Epidermal melanocyte (primary cell): ENCODE measurements around the gene IRAK1.

Source experiments
- DNase-seq: peaks from one replicate; pipeline ENCODE4 v3.0.0; 2011; ENCODE audit warnings: low spot score; ENCODE audit not compliant: insufficient read length

The IRAK1 gene

DNA sequence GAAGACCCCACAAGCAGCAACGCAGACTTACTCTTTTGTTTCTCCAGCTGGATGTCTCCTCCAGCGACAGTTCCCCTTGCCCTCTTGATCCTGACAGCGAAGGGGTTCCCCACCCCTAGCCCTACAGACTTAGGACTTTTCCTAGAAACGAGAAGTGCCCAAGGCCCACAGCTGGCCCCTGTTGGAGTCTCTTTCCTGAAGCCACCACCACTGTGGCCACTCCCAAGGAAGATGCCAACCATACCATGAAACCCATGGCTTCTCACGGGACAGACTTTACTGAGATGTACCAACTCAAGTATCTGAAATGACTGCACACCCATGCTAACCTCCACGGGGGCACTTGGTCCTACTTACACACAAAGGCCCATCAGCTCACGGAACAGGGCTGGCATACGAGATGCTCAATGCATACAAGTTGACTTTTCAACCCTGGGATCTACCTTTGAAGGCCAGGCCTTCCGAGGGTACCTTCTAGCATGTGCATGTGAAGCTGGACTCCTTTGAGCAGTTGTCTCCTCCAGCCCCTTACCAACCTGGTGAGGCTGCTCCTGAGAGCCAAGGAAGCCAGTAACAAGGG lies 924 bp upstream of the IRAK1 start:
- DNase-seq, result no peak

DNA sequence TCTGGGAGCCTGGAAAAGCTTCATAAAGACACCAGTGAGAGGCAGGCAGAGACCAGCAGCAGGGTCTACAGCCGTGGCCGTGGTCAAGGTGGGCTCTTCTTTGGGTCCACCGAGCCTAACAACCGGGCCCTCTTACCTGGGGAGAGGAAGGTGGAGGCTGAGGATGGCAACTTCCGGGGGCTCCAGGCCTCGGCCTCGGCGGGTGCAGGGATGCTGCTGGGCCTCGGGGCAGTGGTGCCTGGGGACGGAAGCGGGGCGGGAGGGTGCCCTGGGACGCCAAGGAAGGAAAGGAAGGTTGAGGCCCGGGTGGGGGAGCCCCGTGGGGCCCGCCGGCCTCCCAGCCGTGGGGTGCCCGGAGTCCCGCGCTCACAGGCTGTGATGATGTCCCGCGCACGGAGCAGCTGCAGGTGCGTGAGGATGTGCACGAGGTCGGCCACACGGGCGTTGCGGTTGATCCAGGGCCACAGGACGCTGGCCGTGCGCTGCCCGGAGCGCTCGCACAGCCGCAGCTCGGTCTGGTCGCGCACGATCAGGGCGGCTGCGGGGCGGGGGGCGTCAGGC lies 561 bp downstream of the IRAK1 start:
- DNase-seq, result no peak

DNA sequence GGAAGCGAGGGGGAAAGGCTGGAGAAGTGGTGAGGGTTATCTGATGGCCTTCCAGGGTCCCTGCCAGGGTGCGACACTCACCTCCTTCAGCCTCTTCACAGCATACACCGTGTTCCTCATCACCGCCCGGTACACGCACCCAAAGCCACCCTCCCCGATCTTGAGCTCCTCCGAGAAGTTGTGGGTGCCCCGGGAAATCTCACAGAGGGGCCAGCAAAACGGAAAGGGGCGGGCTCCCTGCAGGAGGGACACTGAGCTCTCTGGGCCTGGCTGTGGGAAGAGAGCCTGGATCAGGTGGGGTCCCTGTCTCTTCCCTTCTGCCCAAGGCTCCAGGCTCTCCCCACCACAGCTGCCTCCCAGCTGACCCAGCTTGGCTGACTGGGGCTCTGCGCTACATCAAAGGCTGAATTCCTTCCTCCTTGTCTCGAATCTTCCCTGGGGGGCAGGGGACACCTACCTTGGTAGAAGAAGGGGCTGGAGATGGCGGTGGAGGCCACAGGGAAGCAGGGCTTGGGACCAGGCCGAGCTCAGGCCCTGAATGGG lies 1.1 kb downstream of the IRAK1 start:
- no peak for DNase-seq

DNA sequence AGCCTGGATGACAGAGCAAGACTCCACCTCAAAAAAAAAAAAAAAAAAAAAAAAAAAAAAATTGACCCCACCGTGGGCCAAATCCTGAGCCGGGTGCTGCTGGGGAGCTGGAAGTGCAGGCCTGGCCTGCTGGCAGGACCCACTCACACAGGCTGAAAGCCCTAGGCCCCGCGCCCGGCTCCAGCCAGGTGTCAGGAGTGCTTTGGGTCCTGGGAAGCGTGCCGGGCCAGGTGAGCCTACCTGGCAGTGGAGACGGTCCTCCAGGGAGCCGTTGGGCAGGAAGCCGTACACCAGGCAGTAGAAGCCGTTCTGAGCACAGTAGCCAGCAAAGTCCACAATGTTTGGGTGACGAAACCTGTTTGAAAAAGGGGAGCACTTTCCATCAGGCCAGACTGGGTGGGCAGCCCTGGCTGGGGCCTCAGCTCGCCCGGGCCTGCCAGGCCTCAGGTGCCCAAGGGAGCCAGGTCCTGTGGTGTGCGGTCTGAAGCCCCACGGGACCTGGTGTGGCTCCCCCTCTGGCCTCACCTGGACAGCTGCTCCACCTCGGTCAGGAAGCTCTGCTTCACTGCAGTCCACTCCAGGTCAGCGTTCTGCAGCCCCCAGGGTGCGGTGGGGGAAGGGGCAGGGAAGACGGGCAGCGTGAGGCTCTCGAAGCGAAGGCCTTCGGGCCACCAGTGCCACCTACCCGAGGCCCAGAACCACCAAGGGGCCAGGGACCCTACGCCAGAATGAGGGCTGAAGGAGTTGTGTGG lies 1.8 kb downstream of the IRAK1 start:
- no peak for DNase-seq

DNA sequence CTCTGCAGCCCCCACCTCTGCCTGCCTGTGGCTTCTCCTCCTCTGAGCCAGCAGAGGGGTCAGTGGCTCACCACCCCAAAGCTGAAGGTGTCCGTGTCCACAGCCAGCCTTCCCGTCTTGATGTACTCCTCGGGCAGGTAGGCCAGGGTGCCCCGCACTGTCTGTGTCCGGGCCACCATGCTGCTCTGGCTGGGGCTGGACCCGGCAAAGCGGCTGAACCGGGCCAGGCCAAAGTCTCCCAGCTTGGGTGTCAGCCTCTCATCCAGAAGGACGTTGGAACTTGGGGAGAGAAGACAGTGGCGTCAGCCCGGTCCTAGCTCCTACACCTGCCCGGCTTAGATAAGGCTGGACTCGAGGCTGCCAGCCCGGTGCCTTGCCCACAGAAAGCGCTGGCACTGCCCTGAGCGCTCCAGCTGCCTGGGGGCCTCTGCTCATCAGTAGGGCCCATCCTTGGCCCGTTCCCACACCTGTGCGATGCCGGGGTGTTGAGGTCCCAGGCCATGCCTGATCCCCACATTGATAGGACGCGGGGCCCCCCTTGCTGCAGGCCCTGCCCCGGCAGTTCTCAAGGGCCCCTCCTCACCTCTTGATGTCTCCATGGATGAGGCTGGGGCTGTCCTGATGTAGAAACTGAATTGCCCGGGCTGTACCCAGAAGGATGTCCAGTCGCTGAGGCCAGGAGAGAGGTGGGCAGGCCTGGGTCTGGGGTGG lies 3.2 kb downstream of the IRAK1 start:
- no peak for DNase-seq

DNA sequence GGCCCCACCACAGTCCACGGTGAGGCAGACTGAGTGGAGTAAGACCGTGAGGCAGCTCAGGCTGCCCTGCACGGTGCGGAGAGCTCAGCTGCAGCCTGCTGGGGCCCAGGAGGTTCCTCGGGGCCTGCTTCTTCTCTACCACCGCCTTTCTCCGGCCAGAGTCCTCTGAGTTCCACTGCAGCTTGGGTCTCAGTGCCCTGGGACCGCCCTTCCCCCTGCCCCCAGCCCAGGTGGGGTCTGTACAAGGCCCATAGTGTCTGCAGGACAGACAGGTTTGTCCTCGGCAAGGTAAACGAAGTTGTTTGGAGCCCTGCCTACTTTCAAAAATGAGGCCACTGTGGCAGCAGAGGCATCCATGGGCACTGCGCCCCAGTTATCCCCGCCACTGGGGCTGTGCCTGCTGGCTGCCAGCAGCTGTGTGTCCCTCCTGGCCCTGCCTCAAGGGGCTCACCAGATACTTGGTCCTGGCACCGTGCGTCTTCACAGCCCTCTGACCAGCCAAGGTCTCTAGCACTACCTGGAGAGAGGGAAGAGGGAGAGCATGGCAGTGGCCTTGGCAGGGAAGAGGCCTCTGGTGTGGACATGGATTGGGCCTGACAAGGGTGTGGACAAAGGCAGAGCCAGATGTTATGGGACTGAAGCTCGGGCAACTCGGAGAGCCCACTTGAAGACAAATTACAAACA lies 4.0 kb downstream of the IRAK1 start:
- no peak for DNase-seq

DNA sequence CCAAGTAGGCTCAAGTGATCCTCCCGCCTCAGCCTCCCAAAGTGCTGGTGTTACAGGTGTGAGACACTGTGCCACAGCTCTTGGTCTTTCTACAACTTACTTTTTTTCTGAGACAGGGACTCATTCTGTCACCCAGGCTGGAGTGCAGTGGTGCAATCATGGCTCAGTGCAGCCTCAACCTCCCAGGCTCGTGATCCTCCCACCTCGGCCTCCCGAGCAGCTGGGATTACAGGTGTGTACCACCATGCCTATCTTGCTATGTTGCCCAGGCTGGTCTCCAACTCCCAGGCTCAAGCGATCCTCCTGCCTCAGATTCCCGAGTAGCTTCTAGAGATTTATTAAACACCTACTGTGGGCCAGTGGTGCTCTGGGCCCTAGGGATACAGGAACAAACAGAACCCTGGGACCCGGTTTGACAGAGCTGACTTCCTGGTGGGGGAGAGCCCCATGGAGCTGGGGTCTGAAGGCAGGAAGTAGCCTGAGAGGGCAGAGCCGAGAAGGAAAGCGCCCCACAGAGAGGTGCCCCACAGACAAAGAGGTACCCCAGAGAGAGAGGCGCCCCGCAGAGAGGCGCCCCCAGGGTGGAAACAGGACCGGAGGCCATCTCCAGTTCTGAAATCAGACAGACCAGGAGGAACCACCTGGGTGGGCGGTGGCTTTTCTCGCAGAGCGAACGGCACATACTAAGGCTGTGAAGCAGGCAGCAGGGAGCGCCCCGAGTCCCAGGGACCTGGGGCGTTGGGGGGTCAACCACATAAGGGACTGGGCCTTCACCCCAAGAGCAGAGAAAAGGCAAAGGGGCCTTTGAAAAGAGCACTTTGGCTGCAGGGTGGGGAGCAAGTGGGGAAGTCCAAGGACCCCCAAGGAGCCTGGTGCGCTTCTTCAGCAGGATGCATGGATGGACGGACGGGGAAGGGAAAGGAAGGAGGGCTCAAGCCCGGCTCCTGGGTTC lies 5.0 kb downstream of the IRAK1 start:
- no peak for DNase-seq

DNA sequence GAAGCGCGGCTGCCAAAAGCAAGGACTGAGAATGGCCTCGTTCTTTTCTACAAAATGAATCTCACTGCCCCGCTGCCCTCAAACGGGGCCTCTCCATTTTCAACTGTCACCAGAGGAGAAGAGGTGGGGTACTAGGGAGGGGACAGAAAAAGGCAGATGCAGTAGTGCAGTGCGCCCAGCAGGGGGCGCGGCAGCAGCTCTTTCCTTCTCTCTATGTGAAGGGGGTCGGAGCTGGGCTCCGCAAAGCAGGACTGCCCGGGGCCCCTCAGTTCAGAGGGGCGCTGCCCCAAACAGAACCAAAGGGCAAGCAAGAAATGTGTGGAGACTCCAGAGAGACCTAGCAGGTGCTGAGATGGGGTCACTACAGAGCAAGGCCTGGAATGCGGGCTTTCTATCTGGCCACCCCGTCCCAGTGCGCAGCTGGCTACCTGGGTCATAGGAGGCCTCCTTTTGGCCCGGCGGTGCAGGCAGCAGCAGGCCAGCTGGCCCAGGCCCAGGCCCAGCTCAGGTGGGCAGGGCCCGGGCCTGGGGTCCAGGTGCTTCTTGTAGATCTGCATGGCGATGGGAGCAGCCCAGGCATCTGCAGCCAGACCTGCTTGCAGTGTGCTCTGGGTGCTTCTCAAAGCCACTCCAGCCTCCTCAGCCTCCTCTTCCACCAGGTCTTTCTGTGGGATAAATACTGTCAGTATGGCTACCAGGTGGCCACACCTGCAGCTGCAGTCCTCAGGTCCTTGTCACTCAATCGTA lies 5.9 kb downstream of the IRAK1 start:
- peak; percentile 29 for DNase-seq

DNA sequence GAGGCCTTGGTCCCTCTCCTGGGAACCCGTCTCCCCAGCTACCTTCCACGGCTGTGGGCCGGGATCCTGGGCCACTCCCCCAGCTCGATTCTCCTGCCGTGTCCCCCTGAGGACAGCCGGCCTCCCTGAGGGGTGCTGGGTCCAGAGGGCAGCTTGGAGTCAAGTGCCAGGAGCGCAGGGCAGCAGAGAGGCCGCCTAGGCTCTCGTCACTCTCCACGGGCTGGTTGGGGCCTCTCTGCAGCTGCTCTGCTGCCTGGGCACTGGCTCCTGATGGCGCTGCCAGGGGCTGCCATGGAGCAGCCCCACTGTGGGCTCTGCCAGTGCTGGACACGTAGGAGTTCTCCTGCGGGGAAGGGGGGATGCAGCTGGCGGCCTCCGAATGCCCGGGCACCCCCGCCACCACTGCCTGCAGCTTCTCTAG lies 6.7 kb downstream of the IRAK1 start:
- no peak for DNase-seq

DNA sequence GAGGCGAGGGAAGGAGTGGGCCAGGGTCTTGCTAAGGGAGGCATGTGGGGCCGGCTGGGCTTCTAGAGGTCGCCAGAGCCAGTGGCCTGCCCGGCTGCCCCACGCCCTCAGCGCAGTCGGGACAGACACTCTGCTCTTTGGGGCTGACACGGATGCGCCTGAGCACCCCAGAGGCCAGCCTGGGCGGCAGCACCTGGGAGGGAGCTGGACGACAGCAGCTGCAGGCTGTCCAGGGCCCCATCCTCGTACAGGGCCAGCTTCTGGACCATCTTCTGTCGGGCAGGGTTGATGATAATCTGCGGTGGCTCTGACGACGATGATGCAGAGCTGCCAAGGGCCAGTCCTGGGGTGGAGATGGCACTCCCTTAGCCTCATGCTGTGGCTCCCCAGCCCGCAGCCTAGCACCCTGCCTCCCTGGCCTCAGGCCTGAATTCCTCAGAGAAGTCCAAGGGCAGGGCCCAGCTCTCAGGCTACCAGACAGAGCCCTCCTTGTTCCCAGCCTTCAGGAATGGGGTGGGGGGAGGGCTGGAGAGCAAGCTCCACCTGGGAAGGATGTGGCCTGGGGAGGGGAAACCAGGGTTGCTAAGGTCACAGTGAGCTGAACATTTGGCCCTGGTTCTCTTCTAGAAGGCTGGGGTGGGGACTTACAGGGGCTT lies 7.2 kb downstream of the IRAK1 start:
- DNase-seq, result peak; percentile 65

DNA sequence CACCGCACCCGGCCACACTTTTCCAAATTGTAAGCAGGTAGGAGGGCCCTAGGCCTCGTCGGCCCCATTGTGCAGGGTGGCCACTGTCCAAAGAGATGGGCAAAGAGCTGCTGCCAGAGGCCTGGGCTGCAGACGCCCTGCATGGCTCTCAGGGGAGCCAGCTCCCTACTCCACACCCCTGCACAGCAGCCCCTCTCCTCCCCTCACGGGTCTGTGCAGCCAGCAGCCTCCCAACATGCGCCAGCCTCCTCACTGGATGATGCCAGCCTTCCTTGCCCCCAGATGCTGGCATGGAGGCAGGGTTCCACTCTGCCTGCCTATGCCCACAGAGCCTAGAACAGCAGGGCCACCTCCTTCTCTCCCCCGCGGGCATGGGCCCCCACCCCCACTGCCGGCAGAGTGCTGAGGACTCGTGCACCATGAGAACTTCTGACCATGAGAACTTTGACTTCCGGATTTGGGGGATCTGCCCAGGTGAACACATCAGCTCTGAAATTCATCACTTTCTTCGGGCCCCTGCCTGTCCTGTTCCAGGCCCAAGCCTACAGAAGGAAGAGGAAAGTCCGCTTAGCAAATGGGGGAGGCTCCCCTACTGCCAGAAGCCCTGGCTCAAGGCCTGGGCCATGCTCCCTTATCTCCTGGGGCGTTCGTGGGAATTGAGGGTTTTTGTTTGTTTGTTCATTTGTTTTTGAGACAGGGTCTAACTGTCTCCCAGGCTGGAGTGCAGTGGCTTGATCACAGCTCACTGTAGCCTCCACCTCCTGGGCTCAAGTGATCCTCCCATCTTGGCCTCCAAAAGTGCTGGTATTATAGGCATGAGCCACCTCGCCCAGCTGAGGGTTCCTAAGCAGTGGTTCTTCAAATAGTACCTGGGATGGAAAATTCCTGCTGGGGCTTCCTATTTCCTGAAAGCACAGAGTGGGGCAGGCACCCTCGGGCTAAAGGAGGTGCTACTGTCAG lies 8.0 kb downstream of the IRAK1 start:
- DNase-seq, result no peak

DNA sequence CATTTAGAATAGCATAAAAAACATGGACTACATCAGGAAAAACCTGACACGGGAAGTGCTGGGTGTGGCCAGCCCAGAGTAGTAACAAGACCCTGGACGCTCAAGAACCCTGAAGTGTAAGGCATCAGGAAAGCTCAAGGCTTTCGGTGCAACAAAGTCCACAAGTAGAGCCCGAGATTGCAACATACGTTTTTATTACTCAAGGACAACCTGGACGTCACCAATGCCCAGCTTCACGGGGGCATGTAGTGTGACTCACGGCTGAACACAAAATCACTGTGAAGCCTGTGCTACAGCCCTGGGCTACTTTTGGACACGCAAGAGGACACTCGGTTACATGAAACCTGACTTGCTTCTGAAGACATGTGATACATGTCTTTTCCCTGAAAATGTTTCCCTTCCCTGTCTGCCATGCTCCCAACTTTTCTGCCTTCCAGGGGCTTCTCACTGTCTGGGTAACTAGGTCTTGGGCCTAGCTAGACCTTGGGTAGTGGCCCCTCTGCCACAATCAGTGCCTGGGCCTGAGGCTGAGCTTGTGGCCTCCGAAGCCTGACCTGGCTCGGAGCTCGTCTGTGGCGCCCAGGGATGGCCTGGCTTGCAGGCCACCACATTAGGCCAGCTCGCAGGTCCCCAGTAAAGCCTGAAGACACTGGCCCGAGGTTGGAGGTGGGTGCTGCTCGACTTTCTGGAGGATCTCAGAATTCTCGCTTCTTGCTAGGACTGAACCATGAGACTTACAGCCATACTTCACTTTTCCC lies 9.2 kb downstream of the IRAK1 start:
- no peak for DNase-seq

DNA sequence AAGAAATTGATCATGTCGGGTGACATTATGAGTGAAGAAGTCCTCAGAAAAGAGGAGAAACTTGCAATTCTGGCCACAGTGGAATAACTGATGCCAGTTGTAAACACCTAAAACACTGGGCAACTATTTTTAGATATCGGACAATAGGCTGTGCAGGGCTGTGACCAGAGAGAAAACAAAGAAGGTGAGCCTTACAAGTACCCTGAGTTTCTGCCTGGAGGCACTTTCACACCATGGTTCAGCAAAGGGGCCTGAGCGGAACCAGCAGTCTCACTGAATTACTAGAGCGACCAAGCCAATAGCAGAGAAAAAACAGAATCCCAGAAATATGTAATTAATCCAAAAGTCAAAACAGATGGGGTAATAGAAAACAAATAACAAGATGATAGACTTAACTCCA lies 11.2 kb downstream of the IRAK1 start:
- DNase-seq, result no peak

DNA sequence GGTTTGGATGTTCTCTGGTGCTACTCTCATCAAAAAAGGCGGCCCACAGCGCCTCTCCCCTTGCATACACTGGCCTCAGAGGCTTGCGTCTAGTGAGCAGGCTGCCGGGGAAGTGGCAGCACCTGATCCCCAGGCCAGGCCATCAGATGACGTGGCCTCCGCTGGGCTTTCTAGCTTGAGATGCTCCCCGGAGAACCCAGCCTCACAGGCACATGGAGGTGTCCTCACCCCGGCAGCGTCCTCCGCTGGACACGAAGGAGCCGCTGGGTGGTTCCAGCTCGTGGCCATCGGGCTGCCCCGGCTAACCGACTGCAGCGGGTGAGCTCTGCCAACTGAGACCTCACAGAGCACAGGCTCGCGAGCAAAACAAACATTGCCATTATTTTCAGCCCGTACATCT lies 12.8 kb downstream of the IRAK1 start:
- no peak for DNase-seq

DNA sequence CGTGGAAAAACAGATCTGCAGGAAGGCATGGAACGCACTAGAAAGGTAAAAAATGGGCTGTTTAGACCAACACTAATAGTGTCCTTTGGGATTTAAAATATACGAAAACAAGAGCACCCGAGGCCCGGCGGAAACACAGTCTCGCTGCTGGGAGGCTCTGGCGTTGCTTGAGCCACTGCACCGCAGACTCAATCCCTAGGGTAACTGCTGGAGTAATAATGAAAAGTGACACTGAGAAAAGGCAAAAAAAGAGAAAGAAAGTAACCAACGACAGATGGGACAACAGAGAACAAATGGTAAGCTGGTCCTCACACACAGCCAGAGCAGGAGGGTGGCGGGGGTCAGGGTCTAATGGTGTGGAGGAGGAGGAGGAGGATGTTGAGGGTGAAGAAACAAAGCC lies 15.4 kb downstream of the IRAK1 start:
- DNase-seq, result no peak

DNA sequence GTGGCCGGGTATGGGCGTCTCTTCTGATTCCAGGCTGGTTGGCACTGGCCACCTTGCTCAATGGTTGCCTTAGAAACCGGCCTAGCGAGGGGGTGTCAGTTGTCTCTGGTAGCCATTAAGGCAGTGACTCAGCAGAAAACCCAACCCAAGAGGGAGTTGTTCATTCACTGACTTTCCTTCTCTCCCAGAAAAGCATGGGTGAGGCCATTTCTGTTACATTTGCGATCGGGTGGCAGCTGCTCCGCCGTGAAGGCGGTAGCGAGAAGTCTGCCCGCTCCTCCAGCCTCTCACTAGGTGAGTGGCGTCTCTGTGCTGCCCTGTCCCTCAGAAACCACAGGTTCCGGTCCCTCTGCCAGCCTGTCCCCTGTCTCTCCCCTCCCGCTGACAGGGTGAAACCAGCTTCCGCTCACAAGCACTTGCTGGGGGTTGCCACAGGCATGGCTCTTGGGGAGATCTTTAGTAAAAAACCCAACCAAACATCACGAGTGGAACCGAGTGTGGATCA lies 17.4 kb downstream of the IRAK1 start:
- DNase-seq, result no peak

DNA sequence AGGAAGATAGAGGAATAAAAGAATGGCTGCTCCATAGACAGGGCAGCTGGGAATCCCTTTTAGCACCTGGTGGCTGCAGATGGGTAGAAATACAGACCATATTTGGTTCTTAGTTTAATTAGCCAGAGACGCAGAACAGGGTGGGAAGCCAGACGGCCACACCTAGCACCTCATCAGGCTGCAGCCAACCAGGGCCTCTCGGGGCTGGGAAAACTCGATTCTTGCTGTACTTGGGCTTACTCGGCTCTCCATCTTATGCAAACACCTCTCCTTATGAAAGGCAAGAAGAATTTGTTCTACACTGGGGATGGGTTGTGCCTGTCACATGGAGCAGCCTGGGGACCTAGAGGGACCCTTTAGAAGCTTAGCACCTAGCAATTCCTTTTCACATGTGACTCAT lies 19.7 kb downstream of the IRAK1 start:
- no peak for DNase-seq
